HG03039 (cell line): ENCODE data around the gene BCAP29.
A peak's percentile ranks its signal among the peaks of the same experiment; 100 is the strongest.
"Not testable (repeated sequence)": the region's sequence is repeated elsewhere in the genome, so short reads cannot be mapped to it uniquely, and the experiment has no call there.

ENCODE experiments used
- ATAC-seq: cut with Tn5 transposase; IDR thresholded peaks from one replicate; pipeline ENCODE4 v1.9.1; 2021; ENCODE audit warnings: mild to moderate bottlenecking, moderate library complexity; ENCODE audit not compliant: unreplicated experiment

The BCAP29 gene, protein sequence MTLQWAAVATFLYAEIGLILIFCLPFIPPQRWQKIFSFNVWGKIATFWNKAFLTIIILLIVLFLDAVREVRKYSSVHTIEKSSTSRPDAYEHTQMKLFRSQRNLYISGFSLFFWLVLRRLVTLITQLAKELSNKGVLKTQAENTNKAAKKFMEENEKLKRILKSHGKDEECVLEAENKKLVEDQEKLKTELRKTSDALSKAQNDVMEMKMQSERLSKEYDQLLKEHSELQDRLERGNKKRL

DNA sequence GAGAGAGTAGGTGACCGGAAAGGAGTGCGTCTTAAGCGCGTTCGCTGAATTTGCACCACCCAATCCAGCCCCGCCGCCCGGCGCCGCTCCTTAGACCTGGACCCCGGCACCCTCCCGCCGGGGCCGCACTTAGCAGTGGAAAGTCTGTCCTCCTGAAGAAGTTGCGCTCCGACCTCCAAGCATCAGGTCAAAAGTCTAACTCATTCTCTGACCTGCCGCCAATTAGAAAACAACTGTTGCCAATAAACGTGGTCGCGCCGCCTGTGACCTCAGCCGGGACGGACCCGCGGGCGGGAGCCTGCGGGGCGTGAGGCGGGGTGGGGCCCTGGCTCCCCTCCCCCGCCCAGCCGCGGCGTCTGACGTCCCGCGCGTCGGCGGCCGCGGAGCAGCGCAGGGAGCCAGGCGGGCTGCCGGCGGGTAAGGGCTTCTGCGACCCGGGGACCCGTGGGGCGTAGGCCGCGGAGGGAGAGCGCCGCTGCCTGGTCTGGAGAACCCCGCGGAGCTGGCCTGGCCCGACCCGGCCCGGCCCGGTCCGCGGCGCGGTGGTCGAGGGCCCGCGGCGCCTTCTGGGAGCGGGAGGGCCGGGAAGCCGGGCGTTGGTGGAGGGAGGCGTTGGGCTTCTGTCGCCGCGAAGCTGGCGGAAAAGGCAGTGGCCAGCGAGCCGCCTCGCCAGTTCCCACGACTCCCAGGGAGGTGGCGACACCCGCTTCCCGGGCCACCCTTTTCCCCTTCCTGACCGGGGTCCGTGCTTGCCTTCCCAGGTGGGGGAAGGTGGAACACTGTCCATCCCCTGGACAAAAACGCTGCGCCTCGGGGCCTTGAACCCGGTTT, at the start of gene BCAP29:
Gene BCAP29, plus strand, starts transcription at position 362 of the 831 bp plus-strand sequence. CDS start 527 bp downstream, outside the sequence.
- ATAC-seq: peak; percentile 85

DNA sequence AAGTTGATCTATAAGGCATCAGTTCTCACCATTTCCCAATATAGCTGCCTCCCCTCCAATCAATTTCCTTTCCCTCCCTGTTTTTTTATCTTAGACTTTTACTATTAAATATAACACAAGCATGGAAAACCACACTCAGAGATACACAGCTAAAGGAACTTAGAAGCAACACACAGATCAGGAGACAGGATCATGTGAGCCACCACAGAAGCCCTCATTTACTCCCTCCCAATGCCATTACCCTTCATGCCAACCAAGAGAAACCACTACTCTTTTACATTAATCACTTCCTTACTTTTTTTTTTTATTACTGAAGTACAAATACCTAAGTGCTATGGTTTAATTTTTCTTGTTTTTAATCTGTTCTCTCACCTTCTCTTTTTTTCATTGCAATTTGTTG, 49.3 kb upstream of the BCAP29 start:
- no peak for ATAC-seq

DNA sequence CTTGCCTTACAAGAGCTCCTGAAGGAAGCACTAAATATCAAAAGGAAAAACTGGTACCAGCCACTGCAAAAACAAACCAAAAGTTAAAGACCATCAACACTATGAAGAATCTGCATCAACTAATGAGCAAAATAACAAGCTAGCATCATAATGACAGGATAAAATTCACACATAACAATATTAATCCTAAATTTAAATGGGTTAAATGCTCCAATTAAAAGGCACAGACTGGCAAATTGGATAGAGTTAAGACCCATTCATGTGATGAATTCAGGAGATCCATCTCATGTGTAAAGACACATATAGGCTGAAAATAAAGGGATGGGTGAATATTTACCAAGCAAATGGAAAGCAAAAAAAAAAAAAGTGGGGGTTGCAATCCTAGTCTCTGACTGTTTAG, 45.9 kb upstream of the BCAP29 start:
- no peak for ATAC-seq

DNA sequence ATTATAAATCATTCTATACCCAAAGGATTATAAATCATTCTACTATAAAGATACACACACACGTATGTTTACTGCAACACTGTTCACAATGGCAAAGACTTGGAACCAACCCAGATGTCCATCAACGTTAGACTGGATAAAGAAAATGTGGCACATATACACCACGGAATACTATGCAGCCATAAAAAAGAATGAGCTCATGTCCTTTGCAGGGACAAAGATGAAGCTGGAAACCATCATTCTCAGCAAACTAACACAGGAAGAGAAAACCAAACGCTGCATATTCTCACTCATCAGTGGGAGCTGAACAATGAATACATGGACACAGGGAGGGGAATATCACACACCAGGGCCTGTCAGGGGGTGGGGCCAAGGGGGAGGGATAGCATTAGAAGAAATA, 42.8 kb upstream of the BCAP29 start:
- ATAC-seq: not testable (repeated sequence)

DNA sequence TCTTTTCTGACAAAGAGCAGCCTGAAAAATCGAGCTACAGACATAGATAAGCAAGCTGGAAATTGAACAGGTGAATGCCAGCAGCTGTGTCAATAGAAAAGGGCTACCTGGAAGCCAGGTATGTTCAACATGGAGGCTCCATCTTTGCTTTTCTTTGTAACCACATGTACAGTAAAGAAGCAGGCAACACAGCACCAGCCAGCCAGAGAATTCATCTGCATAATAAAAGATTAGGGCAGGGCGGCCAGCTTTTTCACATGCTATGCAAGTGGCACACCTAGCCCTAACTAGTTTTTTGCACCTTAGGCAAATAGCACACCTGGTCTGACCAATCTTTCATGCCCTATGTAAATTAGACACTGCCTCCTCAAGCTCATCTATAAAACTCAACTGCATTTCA, 42.0 kb upstream of the BCAP29 start:
- no peak for ATAC-seq

DNA sequence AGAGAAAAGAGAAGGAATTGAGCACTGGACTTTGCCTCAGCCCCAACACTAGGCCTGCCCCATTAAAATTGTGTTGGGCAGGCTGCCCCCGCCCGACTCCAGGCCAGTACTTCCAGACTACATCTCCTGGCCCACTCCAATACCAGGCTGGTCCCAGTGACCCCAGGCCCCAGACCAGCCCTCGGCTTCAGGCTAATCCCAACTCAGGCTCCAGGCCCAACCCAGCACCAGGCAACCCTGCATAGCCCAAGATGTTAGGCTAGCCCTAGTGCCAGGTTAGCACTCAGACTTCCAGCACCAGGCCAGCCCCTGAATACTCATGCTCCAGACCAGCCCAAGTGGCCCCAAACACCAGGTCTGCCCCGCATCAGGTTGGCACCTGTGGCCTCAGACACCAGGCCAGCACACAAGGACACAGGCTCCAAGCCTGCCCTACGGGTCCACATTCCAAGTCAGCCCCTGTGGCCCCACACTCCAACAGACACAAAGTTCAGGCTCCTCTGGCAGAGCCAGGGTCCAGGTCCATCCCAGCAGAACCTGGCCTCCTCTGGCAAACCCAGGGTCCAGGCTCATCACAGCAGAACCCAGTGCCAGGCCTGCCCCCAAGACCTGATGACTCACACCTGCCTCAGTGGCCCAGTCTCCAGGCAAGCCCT, 36.6 kb upstream of the BCAP29 start:
- no peak for ATAC-seq

DNA sequence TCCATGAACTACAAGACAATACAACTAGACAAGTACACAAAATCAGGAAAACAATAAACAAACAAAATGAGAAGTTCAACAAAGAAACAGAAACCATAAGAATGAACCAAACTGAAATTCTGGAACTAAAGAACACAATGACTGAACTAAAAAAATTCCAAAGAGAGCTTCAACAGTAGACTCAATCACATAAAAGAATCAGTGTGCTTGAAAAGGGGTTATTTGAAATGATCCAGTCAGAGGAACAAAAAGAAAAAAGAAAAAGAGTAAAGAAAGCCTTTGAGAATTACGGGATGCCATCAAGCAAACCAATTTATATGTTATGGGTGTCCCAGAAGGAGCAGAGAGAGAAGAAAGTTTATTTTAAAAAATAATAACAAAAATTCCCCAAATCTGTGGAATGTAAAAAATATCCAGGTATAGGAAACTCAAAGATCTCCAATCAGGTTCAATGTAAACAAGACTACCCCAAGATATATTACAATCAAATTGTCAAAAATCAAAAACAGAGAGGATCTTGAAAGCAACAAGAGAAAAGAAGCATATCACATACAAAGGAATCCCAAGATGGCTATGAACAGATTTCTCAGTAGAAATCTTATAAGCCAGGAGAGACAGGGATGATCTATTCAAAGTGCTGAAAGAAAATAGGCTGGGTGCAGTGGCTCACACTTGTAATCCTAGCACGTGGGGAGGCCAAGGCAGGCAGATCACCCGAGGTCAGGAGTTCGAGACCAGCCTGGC, 35.0 kb upstream of the BCAP29 start:
- ATAC-seq: no peak

DNA sequence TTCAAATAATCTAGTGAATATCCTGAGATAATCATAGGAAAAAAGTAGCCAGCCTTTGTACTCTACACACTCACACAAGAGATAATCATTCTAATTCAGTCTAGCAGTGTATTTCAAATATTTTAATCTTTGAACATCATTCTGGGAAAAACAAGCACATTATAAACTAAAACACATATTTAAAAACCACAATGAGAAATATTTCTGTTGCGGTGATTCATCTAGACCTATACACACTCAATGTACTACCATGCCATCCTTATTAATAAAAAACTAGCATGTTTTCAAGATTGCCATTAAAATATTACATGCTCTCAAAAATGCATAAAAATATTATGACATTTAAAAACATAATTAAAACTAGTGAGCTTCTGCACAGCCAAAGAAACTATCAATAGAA, 28.1 kb upstream of the BCAP29 start:
- ATAC-seq: no peak

DNA sequence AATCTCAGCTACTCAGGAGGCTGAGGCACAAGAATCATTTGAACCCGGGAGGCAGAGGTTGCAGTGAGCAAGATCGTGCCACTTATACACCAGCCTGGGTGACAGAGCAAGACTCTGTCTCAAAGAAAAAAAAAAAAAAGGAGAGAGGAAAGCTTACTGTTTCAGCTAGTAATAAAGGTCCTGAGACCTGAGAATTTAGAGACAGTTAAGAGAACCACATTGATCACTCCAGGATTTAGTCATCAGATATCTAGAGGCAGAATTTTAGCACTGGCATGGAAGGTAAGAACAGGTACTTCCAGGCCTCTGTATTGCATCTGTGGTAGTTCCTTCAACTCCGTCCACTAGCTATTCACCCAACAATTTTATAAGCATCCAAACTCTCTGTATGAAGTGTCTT, 24.2 kb upstream of the BCAP29 start:
- no peak for ATAC-seq

DNA sequence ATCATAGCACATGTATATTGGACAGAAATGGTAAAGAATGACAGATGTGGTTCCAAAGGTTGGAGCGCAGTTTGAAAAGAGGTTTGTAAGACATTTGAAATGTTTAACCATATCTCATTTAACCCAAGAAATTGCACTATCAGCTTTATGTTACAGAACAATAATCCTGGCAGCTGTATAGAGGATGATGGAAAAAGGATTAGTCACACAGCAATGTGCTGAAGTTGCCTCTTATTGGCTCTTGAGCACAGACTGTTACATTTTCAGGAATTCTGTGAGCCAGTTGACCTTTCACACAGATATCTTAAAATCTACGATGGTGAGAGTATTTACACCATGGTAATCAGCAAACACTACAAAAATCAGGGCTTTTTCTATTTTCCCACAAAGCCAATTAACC, 20.2 kb upstream of the BCAP29 start:
- no peak for ATAC-seq

DNA sequence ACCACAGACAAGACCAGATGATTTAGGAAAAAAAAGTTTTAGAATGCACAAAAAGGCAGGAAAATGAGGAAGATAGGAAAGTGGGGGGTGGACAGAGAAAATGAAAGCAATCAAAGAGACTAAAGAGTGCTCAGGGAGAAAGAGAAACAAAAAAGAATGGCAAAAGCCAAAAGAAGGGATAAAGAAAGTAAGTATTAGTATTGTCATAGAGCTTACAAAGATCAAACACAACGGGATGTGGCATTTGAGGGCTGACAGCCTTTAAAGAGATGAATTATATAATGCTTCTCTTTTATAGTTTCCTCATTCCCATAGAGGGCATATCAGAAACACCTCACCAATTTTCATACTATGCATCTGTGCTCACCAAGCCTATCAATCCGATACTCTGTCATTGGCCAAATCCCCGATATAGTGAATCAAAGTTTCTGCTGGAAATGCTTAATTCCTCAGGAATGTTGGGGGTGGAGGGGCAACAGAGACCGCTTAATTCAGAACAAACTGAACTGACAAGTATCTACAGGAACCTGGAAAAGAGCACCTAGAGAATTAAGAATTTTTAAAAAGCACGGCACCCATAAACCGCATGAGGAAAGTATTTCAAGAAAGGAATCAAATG, 19.0 kb upstream of the BCAP29 start:
- ATAC-seq: no peak

DNA sequence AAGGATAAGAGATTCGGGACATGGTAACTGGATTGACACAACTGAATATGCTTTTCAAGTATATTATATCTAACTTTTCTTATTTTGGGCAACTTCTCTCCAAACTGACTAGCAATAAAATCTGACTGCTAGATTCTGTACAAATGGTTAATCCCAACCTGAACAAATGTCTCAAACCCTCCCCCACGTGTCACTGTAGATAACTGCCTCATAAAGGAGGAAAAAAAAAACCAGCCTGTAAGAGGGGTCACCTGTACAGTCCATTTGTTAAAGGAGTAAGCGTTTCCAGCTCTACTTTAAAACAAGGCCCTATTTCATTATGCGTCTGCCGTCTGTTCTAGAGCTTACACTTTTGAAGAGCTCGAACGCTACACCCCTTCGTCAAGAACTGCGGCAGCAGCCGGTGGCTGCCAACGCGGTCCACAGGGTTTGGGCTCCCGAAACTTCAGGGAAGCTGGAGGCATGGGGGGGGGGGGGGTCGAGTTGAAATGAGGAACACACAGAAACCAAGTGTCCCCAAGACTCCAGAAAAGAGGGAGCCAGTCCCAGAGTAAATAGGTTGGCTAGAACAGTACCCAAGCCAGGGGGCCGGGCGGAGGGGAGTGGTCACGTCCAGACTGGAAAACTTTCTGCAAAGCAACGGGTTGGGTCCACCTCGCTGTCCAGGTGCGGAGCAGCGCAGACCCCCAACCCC, 16.8 kb upstream of the BCAP29 start:
- ATAC-seq: peak; percentile 45

DNA sequence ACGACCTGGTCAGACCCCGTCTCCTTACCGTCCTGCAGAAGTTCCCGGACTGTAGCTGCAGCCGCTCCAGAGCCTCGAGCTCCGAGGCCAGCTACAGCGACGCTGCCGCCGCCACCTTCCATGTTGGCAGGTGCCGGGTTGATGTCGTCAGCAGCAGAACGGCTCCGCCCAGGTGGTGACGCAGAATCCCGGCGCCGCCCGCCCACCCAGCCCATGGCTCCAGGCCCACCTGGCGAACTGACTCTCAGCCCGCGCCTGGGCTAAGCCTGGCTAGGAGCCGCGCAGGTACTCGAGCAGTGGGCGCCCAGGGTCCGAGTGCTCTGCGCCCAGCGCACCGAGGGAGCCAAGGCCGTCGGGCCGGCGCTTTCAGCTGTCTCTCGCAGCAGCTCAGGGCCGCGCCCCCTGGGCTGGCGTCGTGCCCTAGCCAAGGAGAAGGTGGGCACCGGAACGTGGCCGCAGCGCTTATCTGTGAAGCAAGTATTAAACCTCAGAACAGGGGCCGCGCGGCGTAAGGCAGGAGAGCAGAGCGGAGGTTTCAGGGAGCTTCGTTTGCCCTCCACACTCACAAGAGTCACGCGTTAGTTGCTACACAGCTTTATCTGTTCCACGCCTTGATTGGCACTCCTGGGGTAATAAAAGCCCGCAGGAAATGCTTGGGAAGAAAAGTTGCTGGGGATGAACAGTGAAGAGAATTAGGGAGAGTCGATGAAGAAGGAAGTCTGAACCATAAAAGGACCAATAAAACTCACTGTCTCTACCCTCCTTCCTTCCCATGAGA, 16.1 kb upstream of the BCAP29 start, which contains the start of the genes COG5 and DUS4L:
Gene COG5, minus strand, starts transcription at position 146 of the 778 bp plus-strand sequence. Its CDS starts 24 bp downstream, at position 122.
Gene DUS4L, plus strand, starts transcription at position 197 of the 778 bp plus-strand sequence. CDS start 3,100 bp downstream, outside the sequence.
- ATAC-seq: peak; percentile 96

DNA sequence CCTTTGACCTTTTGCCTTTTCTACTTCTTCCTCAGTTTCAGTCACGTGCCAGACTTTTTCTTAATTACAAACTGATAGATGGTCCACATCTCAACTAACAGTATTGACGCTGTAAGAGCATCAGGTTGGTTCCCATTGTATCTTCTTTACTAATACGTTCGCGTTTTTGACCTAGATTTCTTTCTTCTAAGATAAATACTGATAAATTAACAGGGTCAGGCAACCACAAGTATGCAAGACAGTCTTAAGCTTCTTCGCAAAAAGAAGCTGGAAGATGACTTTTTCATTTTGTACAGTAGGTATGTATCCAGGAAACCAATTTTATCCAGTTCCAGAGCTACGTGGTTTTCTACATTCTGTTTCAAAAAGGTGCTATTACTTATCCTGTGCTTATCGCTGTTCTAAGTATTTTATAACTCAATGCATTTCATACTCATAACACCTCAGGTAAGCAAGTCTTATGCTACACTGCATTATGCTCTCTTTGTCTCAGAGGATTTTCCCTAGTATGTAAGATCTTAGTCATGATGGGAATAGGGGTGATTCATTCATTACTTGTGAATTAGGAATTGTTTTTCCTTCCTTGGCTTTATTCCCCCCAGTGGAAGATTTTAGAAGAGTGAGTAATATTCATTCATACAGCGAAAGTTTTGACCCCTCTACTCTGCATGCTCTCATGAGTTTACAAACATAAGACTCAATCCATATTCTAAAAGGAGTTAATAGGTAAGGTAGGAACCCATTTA, 15.3 kb upstream of the BCAP29 start:
- ATAC-seq: no peak

DNA sequence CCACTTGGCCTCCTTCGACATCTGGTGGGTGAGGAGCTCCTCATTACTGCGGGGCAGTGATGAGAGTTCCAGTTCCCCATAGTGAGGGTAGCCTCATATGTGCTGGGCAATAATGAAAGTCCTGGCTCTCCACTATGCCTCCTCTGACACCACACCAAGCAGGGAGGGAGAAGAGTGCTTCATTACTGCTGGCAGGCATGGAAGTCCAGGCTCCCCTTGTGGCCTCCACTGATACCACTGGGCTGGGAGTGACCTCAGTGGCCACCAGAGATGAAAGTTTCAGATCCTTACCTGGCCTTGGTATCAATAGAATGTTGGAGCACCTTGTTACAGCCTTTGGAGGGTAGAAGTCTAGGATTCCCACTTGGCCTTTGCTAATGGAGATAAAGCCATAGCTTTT, 9.7 kb upstream of the BCAP29 start:
- ATAC-seq: no peak

DNA sequence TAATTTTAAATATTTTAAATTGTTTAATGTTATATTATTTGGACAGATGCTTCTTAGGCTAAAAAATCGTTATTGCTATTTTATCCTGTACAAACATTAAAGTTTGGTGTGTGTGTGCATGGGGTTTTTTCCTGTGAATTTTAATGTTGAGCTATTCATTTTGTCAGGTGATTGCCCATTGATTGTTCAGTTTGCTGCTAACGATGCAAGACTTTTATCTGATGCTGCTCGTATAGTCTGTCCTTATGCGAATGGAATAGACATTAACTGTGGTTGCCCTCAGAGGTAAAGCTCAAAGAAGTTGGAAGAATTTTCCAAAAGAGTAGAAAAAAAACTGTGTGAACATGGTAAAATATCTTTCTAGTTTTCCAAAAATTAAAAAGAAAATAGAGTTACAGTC, 6.5 kb upstream of the BCAP29 start:
- ATAC-seq: no peak

DNA sequence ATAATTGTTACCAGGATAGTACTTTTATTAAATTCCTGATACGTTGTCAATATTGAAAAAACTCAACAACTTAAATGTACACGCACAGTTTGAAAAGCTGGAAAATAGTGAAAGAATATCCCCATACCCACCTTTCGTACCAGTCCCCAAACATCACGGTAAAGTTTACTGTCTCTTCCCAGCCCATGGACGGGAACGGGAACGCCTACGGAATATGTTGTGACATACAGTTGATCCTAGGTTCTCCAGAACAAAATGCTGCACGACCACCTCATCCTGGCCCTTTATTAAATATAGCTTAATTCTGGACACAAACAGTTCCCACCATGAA, 527 bp upstream of the BCAP29 start:
- peak; percentile 1 for ATAC-seq

DNA sequence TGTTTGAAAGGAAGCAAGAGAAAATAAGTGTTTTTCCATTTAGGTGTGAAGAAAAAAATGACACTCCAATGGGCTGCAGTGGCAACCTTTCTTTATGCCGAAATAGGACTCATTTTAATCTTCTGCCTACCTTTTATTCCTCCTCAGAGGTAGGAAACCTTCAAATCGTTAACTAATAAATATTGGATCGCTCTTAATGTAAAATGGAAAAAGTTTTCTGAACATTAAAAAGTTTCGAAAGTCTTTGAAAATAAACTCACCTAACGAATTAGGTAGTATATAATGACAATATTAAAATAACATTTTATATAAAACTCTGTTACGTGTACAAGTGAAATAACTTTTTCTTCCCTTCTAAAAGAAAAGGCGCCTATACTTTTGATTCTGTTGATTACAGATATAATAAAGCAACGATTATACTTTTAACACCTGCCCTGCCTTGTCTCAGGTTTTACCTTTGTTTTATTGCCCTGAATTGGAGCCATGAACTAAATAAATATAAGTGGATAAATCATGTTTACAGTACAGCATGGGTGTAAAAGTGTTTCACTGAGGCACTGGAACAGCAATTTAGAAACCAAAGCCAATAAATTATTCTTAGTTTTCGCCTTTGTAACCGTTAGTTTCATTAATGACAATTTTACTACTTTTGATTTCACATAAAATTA, 804 bp downstream of the BCAP29 start:
- no peak for ATAC-seq
